ENCODE data around the gene ANK3.

GRCh38 chr10:60169111-60169510, 220.6 kb downstream of the ANK3 start:
- TF ChIP-seq CTCF (optimal IDR thresholded peaks at IDR 0.05 in 1 of 3, IDR thresholded peaks at IDR 0.05 in 1 of 3, conservative IDR thresholded peaks at IDR 0.05 in 1 of 3; ENCODE audit: extremely low read depth in 1 of 3, insufficient read depth in 2 of 3, low read length in 3 of 3) (no peak), EZH2 (IDR thresholded peaks at IDR 0.05; ENCODE audit: low read length) (no peak)

Data from keratinocyte (primary cell).